Loucy (cell line): Measurements from ENCODE around the gene HIPK1.

ENCODE experiments used
- CTCF ChIP-seq: fragments of 200-600 bp; sonication (generic); conservative IDR thresholded peaks from 2 replicates; pipeline ENCODE4 v1.5.1; 2014; ENCODE audit warnings: mild to moderate bottlenecking, antibody characterized with exemption, low read length
- EZH2phosphoT487 ChIP-seq: fragments of 200-600 bp; IDR thresholded peaks from 2 replicates; pipeline ENCODE4 v1.6.1; 2018; ENCODE audit warnings: antibody characterized with exemption, mild to moderate bottlenecking, moderate library complexity, borderline replicate concordance

GRCh38 chr1:113980110-113980509, 51.0 kb downstream of the HIPK1 start:
- TF ChIP-seq CTCF (no peak), EZH2phosphoT487 (no peak)
